ENCODE results near the gene TCEAL7. TPM values are rescaled to one million over a fixed set of nuclear protein-coding genes. Genes with fewer than 3 reads are reported as not detected.

Gene TCEAL7, protein sequence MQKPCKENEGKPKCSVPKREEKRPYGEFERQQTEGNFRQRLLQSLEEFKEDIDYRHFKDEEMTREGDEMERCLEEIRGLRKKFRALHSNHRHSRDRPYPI
- total RNA-seq (2022; extraction: Qiagen RNA extraction; ENCODE audit: low read depth), result not detected in 5 replicates

DNA sequence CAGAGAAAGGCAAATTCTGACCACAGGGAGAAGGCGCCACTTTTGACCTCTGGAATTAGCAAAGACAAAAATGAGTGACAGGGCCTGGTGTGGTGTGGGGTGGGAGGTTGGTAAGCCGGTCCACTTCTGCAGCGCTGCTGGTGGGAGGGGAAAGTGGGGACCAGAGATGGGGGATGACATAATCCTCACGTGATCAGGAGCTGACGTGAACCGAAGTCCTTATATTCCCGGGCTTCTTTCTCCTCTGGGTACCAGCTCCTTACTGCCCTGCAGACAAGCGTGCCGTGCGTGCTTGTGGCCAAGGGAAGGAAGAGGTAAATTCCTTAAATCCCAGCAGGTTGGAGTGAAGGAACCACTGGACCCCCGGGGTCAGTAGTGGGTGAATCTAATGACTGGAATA, at the start of gene TCEAL7:
TCEAL7 (plus strand) TSS at position 249 of the 400 bp plus-strand sequence. CDS start 1,165 bp downstream, outside the sequence.

DNA sequence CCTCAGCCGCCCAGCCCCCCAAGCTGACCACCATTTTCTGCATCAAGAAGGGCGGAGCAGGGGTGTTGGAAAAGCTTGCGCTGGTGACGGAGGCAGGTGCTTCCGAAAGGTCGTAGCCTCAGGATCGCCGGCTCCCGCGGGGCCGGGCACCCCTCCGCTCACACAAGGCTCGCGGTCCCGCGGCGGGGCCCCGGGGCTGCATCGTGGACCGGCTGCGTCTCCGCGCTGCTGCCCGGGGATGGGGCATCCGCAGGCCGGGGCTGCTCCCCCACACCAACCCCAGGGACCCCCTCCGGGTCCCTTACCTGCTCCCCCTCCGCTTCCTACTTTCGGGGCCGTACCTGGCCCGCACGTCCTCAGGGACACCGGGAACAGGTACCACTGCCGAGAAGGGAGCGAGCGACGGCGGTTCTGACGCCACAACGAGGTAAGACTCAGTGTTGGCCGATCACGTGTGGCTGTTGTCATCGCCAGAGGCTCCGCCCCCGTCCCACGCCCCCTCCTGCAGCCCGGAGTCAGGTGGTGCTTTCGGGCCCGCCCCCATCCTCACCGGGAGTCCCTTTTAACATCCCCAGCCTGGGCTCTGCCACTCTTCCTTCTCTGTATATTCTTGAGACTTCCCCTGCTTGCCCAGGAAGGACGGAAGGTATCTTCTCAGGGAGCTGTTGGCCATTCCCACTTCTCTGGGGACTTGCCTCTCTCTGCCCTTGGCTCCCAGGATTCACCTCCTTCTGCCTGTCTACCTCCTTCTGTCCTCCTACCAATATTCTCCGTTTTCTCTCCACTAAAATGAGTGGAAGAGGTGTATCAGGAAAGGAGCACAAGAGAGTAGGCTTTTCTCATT, 19.3 kb upstream of the TCEAL7 start, which contains the start of gene BEX2:
BEX2 (minus strand) TSS at position 436 of the 844 bp plus-strand sequence. CDS start 1,014 bp downstream, outside the sequence.

DNA sequence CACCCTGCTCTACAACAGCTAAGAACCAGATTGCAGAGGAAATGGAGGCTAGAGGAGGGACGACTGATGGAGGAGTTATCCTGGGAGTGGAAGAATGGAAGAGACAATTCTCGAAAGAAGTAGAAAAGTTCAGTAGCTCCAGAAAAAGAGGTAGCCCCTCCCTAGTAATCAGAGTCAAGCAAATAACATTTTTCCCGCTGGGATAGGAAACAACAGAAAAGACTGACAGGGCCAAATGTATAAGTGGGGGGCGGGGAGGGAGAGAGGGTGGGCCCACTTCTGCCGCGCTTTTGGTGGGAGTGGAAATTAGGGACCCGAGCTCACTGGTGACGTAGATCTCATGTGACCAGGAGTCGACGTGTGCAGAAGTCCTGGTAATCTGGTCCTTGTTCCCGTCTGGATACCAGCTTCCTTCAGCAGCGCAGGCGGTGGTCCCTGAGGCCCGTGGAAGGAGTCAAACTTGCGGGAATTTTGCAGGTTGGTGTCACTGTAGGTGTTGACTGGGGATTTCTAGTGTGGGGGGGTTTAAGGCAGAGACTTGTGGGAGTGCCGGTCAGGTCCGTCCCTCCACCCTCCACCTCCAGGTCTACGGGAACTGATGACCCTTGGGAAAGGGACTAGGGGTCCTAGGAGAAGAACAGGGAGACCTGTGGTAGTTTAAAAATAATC, 26.2 kb downstream of the TCEAL7 start, which contains the start of gene TCEAL9:
TCEAL9 (plus strand) TSS at position 377 of the 669 bp plus-strand sequence. CDS start 1,179 bp downstream, outside the sequence.

DNA sequence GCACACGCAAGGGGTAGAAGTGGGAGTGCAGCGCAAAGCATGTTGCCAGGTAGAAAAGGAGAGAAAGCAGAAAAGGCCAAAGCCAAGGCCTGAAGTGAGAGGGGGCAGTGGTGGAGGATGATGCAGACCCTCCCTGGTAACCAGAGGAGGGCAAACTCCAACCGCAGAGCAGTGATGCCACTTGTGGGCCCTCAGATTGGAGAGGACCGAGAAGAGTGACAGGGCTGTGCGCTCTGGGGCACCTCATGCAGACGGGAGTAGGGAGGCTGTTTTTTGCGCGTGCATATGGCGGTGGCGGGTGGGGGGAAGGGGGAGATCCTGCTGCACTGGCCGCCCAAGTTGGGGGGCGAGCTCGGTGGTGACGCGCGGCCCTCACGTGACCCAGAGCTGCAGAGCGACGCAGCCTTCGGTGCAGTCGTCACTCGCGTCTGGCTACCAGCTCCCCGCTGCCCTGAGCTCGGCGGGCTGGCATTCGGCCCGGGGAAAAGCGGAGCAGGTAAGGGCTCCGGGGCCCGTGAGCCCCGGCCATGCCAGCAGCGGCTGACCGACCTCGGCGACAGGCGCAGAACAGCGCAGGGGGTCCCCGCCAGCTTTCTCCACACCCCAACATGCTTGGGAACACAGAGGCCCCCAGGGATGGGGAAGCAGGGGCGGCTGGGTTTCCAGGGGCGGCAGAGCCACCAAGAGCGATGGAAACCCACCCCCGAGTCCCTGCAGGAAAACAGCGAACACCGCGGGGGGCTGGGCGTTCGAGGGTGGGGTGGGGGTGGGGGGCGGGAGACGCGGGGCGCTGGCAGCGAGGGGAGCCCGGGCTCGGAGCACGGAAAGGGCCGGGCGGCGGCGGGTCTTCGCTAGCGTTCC, 46.3 kb downstream of the TCEAL7 start, which contains the start of gene BEX3:
BEX3 (plus strand) TSS at position 421 of the 861 bp plus-strand sequence. CDS start 984 bp downstream, outside the sequence.

Other genes with a start within 250 kb of the TCEAL7 start
- gene NXF3, start 237.1 kb upstream of the TCEAL7 start, total RNA-seq (2022; extraction: Qiagen RNA extraction; ENCODE audit: low read depth), result 0.03 to 0.07 TPM in 2 of 5 replicates, not detected in the others
- gene BEX4, start 115.1 kb upstream of the TCEAL7 start, total RNA-seq (2022; extraction: Qiagen RNA extraction; ENCODE audit: low read depth), result 1.9 to 3.5 TPM (median 2.0 TPM) in 5 replicates
- 24.8 to 38.1 TPM (median 30.7 TPM) in 5 replicates for gene TCEAL8, start 75.1 kb upstream of the TCEAL7 start, total RNA-seq (2022; extraction: Qiagen RNA extraction; ENCODE audit: low read depth)
- not detected in 5 replicates for gene TCEAL5, start 53.5 kb upstream of the TCEAL7 start, total RNA-seq (2022; extraction: Qiagen RNA extraction; ENCODE audit: low read depth)
- 8.5 to 13.9 TPM (median 9.9 TPM) in 5 replicates for gene BEX2, start 19.2 kb upstream of the TCEAL7 start, total RNA-seq (2022; extraction: Qiagen RNA extraction; ENCODE audit: low read depth)
- 77.4 to 137 TPM (median 86.2 TPM) in 5 replicates for gene TCEAL9, start 26.3 kb downstream of the TCEAL7 start, total RNA-seq (2022; extraction: Qiagen RNA extraction; ENCODE audit: low read depth)
- 225 to 246 TPM (median 237 TPM) in 5 replicates for gene BEX3, start 46.3 kb downstream of the TCEAL7 start, total RNA-seq (2022; extraction: Qiagen RNA extraction; ENCODE audit: low read depth)
- 0.05 TPM in 1 of 5 replicates, not detected in the others for gene RAB40A, start 189.2 kb downstream of the TCEAL7 start, total RNA-seq (2022; extraction: Qiagen RNA extraction; ENCODE audit: low read depth)